ENCODE results near the gene ATXN2. TPM values are rescaled to one million over a fixed set of nuclear protein-coding genes. Genes with fewer than 3 reads are reported as not detected.

ATXN2 gene
- total and polyA plus RNA-seq, 3 donors from 2014 or later, result 61.4 to 165 (median 145) TPM

- Histone ChIP-seq H3K27ac (no peak overlapping the region), H3K4me3 (no peak overlapping the region), H3K9me3 (no peaks in the 10 kb centered on the region), H3K4me1 (peaks cover 22% of the 10 kb centered on the region), H3K36me3 (ENCODE audit: low read depth, missing control alignments) (no peaks in the 10 kb centered on the region), H3K27me3 (no peaks in the 10 kb centered on the region)
- intact Hi-C loops (cut with DNase I; ENCODE audit: low total_unique reads), result no loop called here
- no peak for TF ChIP-seq POLR2A (IDR thresholded peaks at IDR 0.05)
- TF ChIP-seq CTCF (IDR thresholded peaks at IDR 0.05), result no peak
- DNase-seq, result peak; percentile 12
- 88 to 92% methylated on average over 21 to 25 of the region's 25 CpGs for WGBS, 2 donors
Observed at GRCh38 chr12:111453071-111453989, 145.8 kb downstream of the ATXN2 start.

GRCh38 chr12:111451649-111452129, 147.4 kb downstream of the ATXN2 start:
- peak; percentile 10 for DNase-seq
- WGBS, 2 donors, result 41 to 50% methylated on average over 6 of the region's 6 CpGs
- Histone ChIP-seq H3K4me1 (peaks cover 23% of the 10 kb centered on the region), H3K4me3 (no peak overlapping the region), H3K36me3 (ENCODE audit: low read depth, missing control alignments) (no peaks in the 10 kb centered on the region), H3K27ac (no peak overlapping the region), H3K9me3 (no peaks in the 10 kb centered on the region), H3K27me3 (no peaks in the 10 kb centered on the region)
- intact Hi-C loops (cut with DNase I; ENCODE audit: low total_unique reads), result no loop called here
- TF ChIP-seq CTCF (IDR thresholded peaks at IDR 0.05) (peak; percentile 74 to 89 (median 87)), POLR2A (IDR thresholded peaks at IDR 0.05) (no peak)

GRCh38 chr12:111451232-111451631, 147.9 kb downstream of the ATXN2 start:
- TF ChIP-seq CTCF (IDR thresholded peaks at IDR 0.05) (no peak), POLR2A (IDR thresholded peaks at IDR 0.05) (no peak)
- Histone ChIP-seq H3K36me3 (ENCODE audit: low read depth, missing control alignments) (no peaks in the 10 kb centered on the region), H3K27ac (no peak overlapping the region), H3K4me3 (no peak overlapping the region), H3K4me1 (peaks cover 25% of the 10 kb centered on the region), H3K9me3 (no peaks in the 10 kb centered on the region), H3K27me3 (no peaks in the 10 kb centered on the region)
- DNase-seq, result no peak
- intact Hi-C loops (cut with DNase I; ENCODE audit: low total_unique reads), result no loop called here
- WGBS, 2 donors, result 27 to 61% methylated on average over 1 of the region's 1 CpG

- Histone ChIP-seq H3K27me3 (no peaks in the 10 kb centered on the region), H3K9me3 (no peaks in the 10 kb centered on the region), H3K36me3 (ENCODE audit: low read depth, missing control alignments) (no peaks in the 10 kb centered on the region), H3K27ac (peak overlapping the region in 1 of 2 donors; percentile 33), H3K4me3 (no peak overlapping the region), H3K4me1 (peaks cover 30% of the 10 kb centered on the region)
- peak; percentile 12 for DNase-seq
- intact Hi-C loops (cut with DNase I; ENCODE audit: low total_unique reads), result no loop called here
- WGBS, 2 donors, result 69 to 79% methylated on average over 4 of the region's 4 CpGs
- no peak for TF ChIP-seq CTCF (IDR thresholded peaks at IDR 0.05)
- no peak for TF ChIP-seq POLR2A (IDR thresholded peaks at IDR 0.05)
Observed at GRCh38 chr12:111450676-111451075, 148.4 kb downstream of the ATXN2 start.
